ENCODE results near the gene PLXND1. TPM values are rescaled to one million over a fixed set of nuclear protein-coding genes. Genes with fewer than 3 reads are reported as not detected.
"Not testable (repeated sequence)": the region's sequence is repeated elsewhere in the genome, so short reads cannot be mapped to it uniquely, and the experiment has no call there.

The PLXND1 gene
- total RNA-seq, 1 donor from 2014 or later: 27.3 TPM

DNA sequence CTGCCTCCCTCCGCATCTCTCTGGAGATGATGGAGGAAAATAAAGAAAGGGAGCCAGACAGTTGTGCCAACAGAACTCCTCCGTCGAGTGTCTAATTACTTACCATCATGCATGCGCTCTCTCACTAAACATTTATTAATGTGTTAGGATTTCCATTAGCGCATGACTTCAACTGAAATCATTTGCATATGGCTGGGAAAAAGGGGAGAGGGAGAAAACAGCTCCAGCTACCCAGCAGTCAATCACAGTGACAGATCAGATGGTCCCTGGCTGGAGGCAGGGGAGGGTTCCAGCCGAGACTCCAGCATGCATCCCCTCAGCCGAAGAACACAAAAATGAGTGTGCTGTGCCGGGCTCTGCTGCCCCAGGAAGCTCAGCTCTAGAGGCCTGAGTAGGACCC, 84.9 kb downstream of the PLXND1 start:
- no peak for DNase-seq (ENCODE audit: low read depth)
- TF ChIP-seq, protein P1, sequence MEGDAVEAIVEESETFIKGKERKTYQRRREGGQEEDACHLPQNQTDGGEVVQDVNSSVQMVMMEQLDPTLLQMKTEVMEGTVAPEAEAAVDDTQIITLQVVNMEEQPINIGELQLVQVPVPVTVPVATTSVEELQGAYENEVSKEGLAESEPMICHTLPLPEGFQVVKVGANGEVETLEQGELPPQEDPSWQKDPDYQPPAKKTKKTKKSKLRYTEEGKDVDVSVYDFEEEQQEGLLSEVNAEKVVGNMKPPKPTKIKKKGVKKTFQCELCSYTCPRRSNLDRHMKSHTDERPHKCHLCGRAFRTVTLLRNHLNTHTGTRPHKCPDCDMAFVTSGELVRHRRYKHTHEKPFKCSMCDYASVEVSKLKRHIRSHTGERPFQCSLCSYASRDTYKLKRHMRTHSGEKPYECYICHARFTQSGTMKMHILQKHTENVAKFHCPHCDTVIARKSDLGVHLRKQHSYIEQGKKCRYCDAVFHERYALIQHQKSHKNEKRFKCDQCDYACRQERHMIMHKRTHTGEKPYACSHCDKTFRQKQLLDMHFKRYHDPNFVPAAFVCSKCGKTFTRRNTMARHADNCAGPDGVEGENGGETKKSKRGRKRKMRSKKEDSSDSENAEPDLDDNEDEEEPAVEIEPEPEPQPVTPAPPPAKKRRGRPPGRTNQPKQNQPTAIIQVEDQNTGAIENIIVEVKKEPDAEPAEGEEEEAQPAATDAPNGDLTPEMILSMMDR (conservative IDR thresholded peaks at IDR 0.05; ENCODE audit: low read depth, low read length): no peak
- no peak overlapping the region for H3K4me3 ChIP-seq (ENCODE audit: low read depth, low read length)

DNA sequence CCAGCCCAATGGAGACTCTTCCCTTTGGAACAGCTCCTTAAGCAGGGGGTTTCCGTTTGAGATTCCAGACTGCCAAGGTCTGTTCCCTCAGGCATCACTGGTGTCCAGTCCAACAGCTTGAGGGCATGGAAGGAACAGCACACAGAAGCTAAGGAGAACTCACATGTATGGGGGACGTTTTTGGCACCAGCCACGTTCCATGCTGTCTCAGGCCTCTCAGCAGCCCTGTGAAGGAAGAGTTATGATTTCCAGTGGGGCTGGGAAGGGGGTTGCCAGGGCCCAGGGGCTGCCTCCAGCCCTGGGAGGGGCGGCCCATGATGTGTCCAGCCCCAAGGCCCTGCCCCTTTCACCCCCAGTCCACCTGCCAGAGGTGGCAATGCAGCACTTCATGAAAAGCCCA, 85.5 kb downstream of the PLXND1 start:
- TF ChIP-seq, protein P1 (conservative IDR thresholded peaks at IDR 0.05; ENCODE audit: low read depth, low read length): no peak
- no peak overlapping the region for H3K4me3 ChIP-seq (ENCODE audit: low read depth, low read length)
- DNase-seq (ENCODE audit: low read depth): no peak

DNA sequence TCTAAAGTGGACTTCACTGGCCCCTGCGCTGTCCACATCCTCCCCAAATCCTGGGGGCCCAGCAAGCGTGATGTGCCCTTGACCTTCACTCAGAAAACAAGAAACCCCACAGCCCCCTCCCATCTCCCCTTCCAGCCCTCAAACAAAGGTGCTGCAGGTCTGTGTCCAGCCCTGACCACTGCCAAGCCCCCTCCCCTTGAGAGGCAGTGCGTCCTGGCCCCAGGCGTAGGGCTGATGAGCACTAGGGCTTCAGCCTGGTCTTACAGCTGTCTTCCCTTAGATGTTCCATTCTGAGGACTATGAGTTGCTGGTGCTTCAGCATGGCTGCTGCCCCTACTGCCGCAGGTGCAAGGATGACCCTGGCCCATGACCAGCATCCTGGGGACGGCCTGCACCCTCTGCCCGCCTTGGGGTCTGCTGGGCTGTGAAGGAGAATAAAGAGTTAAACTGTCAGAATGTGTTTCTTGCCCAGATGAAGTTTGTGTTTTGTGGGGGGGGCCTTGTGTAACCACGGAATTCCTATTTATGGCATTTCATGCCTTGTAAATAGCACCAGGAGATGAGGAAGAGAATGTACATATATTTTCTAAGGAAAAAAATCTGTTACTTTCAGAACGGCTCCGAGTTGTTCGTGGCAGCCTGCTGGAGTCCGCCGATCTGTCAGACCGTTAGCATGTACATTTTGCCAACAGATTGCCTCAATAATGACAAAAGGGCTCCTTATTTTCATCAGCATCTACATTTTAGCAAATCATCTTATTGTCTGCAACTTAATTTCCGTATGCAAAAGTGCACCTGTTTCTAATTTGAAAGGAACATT, 86.4 kb downstream of the PLXND1 start:
- H3K4me3 ChIP-seq (ENCODE audit: low read depth, low read length): no peak overlapping the region
- TF ChIP-seq, protein P1 (conservative IDR thresholded peaks at IDR 0.05; ENCODE audit: low read depth, low read length): no peak
- DNase-seq (ENCODE audit: low read depth): no peak

DNA sequence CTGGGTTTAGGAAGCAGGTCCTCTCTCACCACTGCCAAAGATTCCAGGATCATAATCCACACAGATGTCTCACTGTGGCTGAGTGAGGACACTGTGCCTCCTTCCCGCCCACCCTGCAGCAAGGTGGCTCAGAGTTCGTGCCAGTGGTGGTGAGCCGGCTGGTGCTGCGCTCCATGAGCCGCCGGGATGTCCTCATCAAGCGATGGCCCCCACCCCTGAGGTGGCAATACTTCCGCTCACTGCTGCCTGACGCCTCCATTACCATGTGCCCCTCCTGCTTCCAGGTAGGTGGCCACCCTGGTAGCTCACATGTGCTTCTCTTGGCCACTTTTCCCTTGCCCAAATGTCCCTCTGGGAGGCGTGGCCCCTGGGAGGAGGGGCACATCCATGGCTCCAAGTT, 87.0 kb downstream of the PLXND1 start:
- no peak overlapping the region for H3K4me3 ChIP-seq (ENCODE audit: low read depth, low read length)
- TF ChIP-seq, protein P1 (conservative IDR thresholded peaks at IDR 0.05; ENCODE audit: low read depth, low read length): no peak
- no peak for DNase-seq (ENCODE audit: low read depth)

DNA sequence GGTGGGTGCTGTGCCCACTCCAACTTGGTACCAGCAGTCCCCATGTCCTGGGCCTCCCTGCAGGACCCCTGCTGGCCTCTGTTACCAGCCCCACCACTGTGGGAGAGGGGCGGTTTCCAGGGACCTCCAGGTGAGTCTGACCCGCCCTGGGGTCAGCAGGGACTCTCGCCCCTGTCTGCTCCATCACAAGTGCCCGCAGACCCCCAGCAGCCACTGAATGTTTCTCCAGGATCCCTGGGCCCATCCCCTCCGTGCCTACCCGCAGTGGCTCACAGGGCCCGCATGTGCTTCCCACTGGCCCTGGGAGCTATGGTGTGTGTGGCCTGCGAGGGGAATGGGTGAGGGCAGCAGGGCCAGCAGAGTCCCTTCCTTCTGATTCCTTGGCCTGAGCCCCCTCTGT, 87.9 kb downstream of the PLXND1 start:
- DNase-seq (ENCODE audit: low read depth): no peak
- TF ChIP-seq, protein P1 (conservative IDR thresholded peaks at IDR 0.05; ENCODE audit: low read depth, low read length): no peak

DNA sequence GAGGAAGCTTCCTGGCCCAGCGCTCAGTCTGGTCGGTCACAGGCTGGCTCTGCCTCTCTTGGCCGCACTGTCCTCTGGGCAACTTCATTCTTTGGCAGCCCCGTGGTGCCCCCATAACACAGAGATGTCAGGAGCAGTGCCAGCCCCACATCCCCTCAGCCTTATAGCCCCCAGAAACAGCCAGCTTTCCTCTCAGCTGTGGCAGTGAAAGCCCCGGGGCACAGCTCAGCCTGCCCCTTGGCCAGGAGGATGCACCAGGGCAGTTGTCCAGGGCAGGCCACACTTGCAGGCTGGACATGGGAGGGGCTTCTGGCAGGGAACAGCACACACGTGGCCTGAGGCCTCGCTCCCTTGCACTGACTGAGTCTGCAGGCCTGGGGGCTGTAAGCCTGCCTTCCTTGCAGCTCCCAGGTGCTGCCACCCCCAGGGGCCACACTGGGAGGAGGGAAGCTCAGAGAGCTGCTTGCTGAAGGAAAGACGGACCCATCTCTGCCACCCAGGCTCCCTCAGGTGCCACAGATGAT, 88.4 kb downstream of the PLXND1 start:
- TF ChIP-seq, protein P1 (conservative IDR thresholded peaks at IDR 0.05; ENCODE audit: low read depth, low read length): no peak
- H3K4me3 ChIP-seq (ENCODE audit: low read depth, low read length): no peak overlapping the region
- DNase-seq (ENCODE audit: low read depth): no peak

More for the DNA sequence above, 87.9 kb downstream of the PLXND1 start:
- no peak overlapping the region for H3K4me3 ChIP-seq (ENCODE audit: low read depth, low read length)

DNA sequence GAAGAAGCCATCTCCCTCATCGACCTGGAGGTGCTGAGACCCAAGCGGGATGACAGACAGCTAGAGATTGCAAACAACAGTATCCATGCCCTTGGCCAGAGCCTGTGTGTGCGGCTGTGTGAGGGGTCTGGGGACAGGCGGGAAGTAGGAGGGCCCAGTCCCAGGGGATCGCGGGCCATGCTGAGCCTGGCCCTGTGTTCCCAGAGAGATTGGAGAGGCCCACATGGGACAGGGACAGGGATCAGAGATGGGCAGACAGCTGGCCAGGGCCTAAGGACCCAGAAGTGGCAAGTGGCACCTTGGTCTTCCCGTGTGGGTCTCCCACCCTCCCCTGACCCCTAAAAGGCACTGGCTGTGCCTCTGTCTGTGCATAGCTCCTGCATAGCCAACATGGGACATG, 89.0 kb downstream of the PLXND1 start:
- DNase-seq (ENCODE audit: low read depth): no peak
- no peak overlapping the region for H3K4me3 ChIP-seq (ENCODE audit: low read depth, low read length)
- TF ChIP-seq, protein P1 (conservative IDR thresholded peaks at IDR 0.05; ENCODE audit: low read depth, low read length): no peak

DNA sequence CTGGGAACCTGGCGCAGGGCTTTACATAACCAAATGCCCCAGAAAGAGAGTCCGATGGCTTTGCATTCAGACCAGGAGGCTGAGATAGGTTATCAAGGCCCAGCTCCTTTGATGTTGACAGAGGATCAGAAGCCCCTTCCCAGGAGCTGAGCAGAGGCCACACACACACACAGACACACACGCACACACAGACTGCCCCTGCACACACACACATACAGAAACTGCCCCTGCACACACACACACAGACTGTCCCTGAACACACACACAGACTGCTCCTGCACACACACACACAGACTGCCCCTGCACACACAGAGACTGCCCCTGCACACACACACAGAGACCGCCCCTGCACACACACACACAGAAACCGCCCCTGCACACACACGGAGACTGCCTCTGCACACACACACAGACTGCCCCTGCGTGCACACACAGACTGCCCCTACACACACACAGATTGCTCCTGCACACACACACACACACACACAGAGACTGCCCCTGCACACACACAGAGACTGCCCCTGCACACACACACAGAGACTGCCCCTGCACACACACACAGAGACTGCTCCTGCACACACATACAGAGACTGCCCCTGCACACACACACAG, 90.5 kb downstream of the PLXND1 start:
- not testable (repeated sequence) for DNase-seq (ENCODE audit: low read depth)

DNA sequence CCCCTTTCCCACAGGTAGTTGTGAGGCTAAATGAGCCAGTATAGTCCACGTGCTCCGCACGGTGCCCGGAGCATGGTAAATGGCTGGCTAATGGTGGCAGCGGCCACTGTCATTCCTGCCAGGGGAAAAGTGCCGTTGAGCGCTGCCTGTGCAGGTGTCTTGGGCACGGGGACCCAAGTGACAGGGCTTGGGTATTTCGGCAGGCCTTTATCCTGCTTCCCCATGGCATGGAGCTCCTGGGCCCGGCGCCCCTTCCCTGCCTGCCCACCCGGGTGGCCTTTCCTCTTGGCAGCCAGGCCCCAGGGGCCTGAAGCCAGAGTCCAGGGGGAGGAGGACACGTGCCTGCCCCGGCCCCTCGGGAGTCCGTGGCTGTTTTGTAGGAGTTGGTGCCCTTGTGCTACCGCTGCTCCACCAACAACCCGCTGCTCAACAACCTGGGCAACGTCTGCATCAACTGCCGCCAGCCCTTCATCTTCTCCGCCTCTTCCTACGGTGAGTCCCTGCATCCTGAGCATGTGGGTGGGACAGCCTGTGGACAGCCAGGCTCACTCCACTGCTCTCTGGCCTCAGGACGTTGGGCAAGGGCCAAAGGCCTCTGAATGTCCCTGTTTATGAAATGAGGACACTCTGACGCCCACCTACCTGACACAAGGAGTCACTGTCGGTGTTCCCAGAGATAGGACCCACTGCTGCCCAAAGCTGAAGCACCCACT, 91.2 kb downstream of the PLXND1 start:
- H3K4me3 ChIP-seq (ENCODE audit: low read depth, low read length); DNase-seq (ENCODE audit: low read depth): not testable (repeated sequence)

More for the DNA sequence above, 90.5 kb downstream of the PLXND1 start:
- H3K4me3 ChIP-seq (ENCODE audit: low read depth, low read length): not testable (repeated sequence)
